ENCODE results near the gene ELMO3.

DNA sequence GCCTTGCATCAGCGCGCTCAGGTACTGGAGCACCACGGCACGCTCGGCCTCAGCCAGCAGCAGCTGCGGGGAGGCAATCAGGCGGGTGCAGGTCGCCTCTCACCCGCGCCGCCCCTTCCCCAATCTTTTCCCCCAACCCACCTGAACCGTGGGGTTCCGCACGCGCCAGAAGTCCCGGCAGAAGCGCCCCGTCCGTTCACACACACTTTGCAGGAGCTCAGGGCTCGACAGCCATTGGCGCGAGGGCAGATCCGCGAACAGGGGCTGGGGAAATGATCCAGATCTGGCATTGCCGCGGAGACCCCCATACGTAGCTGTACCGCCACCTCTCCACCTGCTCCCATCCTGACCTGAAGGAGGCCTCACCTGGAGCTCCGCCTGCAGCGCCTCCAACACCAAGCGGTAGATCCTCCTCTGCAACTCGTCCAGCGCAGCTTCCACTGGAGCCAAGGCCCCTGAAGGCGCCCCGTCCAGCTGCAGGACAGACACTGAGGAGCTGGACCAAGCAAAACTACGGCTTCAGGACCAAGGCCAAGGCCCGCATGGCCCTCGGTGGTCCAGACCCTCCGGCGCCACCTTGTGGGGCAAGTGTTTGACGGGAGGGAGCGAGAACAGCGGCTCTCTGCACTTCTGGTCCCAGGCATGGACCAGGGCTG is 13.8 kb upstream of the ELMO3 start:
- TF ChIP-seq, protein P1, sequence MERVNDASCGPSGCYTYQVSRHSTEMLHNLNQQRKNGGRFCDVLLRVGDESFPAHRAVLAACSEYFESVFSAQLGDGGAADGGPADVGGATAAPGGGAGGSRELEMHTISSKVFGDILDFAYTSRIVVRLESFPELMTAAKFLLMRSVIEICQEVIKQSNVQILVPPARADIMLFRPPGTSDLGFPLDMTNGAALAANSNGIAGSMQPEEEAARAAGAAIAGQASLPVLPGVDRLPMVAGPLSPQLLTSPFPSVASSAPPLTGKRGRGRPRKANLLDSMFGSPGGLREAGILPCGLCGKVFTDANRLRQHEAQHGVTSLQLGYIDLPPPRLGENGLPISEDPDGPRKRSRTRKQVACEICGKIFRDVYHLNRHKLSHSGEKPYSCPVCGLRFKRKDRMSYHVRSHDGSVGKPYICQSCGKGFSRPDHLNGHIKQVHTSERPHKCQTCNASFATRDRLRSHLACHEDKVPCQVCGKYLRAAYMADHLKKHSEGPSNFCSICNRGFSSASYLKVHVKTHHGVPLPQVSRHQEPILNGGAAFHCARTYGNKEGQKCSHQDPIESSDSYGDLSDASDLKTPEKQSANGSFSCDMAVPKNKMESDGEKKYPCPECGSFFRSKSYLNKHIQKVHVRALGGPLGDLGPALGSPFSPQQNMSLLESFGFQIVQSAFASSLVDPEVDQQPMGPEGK (CRISPR knock-in tag; IDR thresholded peaks at IDR 0.05; ENCODE audit: borderline replicate concordance), result no peak
- TF ChIP-seq ZC3H10 (CRISPR knock-in tag; IDR thresholded peaks at IDR 0.05) (no peak), ZNF70 (CRISPR knock-in tag; IDR thresholded peaks at IDR 0.05) (no peak), CREB5 (CRISPR knock-in tag; IDR thresholded peaks at IDR 0.05; ENCODE audit: low read depth) (no peak), ARNTL (CRISPR knock-in tag; IDR thresholded peaks at IDR 0.05; ENCODE audit: borderline replicate concordance, low read depth) (no peak), ZNF565 (CRISPR knock-in tag; conservative IDR thresholded peaks at IDR 0.05; ENCODE audit: low read depth) (no peak), CSRNP3 (CRISPR knock-in tag; IDR thresholded peaks at IDR 0.05) (no peak), ZFP3 (CRISPR knock-in tag; IDR thresholded peaks at IDR 0.05) (no peak), TOX (CRISPR knock-in tag; IDR thresholded peaks at IDR 0.05; ENCODE audit: borderline replicate concordance) (no peak)

Measured in SK-N-SH treated with all-trans-retinoic acid at 6 μM for 48 hours (cell line).